NOMO-1 treated with DMSO at 0.1 percent for 48 hours (cell line): ENCODE measurements around the gene HEYL.

Experiments used
- DNase-seq: peaks from one replicate; lab custom pipeline; 2025; ENCODE audit not compliant: unreplicated experiment; lab: John Stamatoyannopoulos, UW

The HEYL gene

GRCh38 chr1:39642796-39643195 is 3.4 kb upstream of the HEYL start:
- DNase-seq: no peak

GRCh38 chr1:39640861-39641260 is 1.4 kb upstream of the HEYL start:
- DNase-seq: no peak

DNA sequence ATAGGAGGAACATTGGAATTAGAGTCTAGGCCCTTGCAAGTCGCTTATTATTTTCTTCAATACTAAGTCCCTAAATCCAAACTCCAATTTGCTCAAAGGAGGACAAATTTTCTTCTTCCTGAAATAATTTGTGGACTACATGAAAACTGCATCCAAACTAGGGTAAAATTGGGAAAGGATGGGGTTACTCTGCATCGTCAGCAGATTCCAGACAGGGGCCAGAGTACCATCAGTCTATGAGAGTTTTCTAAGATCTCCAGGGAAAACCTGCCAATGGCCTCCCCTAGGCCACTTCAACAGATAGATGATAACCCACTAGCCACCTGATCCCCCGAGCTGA is 508 bp downstream of the HEYL start:
- no peak for DNase-seq

DNA sequence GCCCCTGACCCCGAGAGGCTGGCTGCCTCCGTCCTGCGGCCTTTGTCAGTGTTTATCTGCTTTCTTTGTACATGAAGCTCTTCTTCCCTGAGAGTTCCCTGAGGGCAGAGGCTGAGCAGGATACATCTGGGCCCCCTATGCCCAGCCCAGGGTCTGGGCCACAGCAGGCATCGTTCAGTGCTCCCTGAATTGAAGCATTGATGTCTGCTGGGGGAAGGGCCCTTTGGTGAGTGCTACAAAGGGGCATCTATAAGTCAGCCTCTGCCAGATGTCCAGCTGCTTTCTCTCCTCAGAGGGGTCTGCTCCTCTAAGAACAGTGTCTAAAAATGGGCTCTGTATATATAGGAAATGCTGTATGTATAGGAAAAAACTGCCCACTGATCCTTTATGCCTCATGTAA is 2.1 kb downstream of the HEYL start:
- DNase-seq: no peak

- no peak for DNase-seq
Observed at GRCh38 chr1:39635871-39636210, 3.6 kb downstream of the HEYL start.

GRCh38 chr1:39635205-39635870 is 4.1 kb downstream of the HEYL start:
- no peak for DNase-seq

DNA sequence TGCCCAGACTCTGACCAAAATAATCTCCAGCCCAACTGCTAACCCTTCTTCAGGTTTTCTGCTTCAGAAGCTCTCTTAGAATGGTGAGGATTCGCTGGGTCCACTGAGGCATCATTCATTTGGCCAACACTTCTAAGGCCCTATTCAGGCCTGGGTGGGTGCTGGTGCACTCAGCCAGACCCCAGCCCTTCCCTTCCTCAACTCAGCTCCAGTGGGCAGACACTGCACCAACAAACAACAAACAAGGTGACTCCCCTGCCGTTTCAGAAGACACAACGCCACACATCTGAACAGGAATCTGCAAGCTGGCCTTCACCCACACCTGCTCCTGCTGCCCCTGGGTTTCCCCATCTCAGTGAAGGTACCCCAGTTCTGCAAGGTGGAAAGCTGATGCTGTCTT is 6.0 kb downstream of the HEYL start:
- DNase-seq: no peak

DNA sequence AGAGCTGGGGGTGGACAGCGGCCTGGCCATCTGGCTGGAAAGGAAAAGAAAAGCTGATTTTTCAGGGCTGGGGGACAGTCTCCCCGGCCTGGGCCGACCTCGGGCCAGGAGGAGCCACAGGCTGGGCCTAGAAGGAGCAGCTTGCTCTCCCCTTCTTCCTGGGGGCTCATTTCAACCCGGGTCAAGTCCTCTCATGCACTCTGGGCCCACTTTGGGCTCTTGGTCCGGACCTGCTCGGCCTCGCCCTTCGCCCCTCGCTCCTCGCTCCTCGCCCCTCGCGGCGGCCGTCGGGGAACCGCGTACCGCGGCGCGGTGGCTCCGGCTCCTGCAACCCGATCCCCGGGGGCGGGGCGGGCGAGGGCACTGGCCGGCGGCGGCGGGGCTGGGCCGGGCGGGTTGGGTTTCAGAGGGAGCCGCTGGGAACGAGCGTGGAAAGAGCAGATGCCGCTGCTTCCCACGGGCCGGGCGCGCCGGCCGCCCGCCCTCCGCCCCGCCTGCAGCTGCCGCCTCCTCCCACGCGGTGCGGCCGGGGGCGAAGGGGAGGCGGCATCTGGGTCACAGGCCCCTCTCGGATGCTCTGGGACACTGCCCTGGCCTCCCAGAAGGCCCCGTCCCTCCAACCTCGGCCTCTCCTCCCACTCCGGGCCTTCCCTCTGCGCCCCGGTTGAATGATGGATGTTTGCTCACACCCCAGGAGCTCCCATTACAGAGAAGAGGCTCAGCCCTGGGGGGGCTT is 6.6 kb downstream of the HEYL start:
- DNase-seq: no peak

- no peak for DNase-seq
Observed at GRCh38 chr1:39632323-39632681, 7.1 kb downstream of the HEYL start.

DNA sequence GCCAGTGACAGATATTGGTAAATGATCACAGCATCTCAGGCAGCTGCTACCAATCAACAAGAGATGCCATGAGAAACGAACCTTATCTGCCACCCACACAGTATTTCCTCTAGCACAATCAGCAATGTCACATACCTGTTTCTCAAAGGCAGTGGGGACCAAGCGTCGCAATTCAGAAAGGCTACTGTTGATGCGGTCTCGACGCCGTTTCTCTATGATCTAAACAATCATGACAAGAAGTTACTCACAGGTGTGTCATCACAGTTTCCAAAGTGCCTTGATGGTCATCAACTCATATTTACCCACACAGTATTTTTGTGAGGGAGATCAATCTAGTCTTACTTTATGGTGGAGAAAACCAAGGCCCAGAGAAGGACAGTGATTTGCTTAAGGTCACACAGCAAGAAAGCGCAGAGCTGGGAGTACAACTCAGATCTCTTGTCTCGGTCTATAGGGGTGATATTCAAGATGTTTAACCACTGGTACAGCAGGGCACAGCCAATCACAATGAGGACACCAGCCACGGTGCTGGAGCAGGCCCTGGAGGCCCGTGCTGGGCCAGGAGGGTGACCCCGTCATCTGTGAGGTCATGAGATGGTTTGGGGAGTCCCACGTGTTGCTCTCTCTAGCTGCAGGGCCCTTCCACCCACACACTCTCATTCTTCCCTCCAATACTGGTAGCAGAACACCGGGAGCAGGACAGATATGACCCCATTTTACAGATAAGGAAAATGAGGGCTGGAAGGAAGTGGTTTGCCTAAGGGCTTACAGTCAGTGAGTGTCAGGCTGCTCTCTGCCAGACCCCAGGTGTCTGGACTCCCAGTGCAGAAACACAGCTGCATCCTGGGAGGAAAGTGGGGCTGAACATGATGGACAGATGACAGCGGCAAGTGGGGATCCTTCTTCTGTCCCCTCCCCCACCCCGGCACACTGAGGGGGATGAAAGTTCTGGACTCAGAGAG is 7.8 kb downstream of the HEYL start:
- DNase-seq: no peak

- no peak for DNase-seq
Observed at GRCh38 chr1:39628807-39629350, 10.6 kb downstream of the HEYL start.

GRCh38 chr1:39626646-39627045 is 12.8 kb downstream of the HEYL start:
- DNase-seq: no peak

DNA sequence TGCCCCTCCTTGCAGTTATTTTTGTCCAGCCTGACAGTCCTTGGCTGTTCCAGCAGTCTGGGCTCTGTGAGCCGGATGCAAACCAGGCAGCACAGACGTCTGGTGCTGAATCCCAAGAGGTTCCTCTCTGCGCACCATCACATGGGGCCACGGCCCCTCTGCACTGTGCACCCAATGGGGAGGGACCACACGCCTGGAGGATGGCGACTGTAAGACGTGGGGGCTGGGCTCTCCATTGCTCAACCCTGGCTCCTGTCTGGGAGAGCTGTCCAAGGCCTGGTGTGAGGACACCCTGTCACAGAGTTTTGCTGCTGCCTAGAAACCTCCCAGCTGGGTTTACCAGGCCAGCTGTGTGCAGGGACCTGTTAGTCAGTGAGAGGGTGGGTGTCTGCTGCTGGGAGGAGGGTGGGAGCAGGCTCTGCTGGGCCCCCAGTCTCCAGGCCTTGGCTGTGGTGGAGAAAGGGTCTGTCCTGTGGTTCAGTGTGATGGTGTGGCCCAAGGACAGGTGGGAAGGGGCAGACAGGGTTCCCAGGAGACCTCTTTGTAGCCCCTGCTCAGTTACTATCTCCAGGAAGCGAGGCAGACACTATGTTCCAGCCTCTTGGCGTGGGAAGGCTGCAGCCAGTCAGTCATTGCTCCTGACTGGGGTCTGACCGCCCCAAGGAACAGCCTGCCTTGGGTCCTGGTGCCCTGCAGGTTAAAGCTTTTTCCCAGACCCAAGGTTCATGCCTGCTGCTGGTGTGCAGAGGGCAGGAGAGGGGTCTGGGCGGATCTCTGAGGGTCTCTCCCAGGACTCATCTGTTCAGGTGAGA is 13.8 kb downstream of the HEYL start:
- DNase-seq: no peak

GRCh38 chr1:39625009-39625408 is 14.4 kb downstream of the HEYL start:
- DNase-seq: no peak

- DNase-seq: no peak
Observed at GRCh38 chr1:39623053-39623452, 16.4 kb downstream of the HEYL start.

DNA sequence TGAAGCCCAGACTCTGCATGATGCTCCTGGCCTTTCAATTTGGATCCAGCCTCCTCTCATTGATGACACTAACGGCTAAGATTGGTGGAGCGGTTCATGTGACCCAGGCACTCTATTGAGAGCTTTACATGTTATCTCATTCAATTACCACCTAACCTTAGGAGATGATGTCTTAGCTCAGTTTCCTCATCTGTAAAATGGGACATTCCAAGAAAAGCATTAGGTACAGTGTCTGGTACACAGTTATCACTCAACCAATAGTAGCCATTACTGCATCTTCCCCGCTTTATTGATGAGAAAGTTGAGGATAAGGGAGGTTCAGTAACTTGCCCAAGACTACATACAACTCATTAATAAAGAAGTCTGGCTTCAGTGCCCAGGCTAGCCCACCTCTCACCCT is 17.0 kb downstream of the HEYL start:
- DNase-seq: no peak

- DNase-seq: no peak
Observed at GRCh38 chr1:39620659-39621165, 18.7 kb downstream of the HEYL start.

DNA sequence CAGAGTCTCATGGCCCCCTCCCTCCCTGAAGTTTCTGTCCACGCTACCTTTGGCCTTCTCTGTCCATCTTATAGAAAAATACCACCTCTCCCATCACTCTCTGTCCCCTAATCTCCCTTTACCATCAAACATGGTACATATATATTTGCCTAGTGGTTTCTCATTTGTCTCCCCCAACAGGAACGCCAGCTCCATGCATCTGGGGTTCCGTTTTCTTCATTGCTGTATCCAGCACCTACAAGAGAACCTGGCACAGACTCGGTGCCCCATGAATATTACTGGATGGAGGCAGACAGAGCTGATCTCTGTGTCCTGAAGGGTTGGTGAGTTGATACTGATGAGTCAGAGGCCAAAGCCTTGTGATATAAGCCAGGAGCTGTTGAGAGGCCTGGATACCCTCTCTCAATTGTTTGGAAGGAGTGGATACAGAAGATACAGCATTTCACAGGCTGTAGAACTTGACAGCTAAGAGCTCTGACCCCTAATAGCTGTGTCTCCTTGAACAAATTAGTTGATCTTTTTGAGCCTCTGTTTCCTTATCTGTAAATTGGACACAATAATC is 21.9 kb downstream of the HEYL start:
- no peak for DNase-seq

- no peak for DNase-seq
Observed at GRCh38 chr1:39615086-39615673, 24.3 kb downstream of the HEYL start.

GRCh38 chr1:39614488-39614887 is 25.0 kb downstream of the HEYL start:
- DNase-seq: no peak
